NCI-H69 (cell line): ENCODE measurements around the gene AMZ1.

Experiments
- DNase-seq: peaks from one replicate; lab custom pipeline; 2025; lab: John Stamatoyannopoulos, UW

Gene AMZ1

DNA sequence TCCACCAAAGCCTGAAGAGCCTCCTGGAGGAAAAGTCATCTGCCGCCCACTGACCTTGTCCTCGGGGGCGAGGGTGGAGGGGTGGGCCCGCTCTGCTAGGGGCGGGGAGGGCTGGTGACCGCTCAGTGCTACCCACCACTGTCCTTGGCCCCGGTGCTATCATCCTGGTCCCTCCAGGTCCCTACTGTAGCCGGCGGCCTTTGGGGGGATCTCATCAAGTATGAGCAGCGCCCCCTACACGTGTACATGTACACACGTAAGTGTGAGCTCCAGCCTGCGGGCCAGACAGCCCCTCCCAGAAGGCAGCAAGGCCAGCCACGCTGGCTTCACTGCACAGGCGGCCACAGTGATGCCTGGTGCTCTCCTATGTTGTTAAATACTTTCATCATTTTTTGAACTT, 36.7 kb upstream of the AMZ1 start:
- DNase-seq, result peak; percentile 22

DNA sequence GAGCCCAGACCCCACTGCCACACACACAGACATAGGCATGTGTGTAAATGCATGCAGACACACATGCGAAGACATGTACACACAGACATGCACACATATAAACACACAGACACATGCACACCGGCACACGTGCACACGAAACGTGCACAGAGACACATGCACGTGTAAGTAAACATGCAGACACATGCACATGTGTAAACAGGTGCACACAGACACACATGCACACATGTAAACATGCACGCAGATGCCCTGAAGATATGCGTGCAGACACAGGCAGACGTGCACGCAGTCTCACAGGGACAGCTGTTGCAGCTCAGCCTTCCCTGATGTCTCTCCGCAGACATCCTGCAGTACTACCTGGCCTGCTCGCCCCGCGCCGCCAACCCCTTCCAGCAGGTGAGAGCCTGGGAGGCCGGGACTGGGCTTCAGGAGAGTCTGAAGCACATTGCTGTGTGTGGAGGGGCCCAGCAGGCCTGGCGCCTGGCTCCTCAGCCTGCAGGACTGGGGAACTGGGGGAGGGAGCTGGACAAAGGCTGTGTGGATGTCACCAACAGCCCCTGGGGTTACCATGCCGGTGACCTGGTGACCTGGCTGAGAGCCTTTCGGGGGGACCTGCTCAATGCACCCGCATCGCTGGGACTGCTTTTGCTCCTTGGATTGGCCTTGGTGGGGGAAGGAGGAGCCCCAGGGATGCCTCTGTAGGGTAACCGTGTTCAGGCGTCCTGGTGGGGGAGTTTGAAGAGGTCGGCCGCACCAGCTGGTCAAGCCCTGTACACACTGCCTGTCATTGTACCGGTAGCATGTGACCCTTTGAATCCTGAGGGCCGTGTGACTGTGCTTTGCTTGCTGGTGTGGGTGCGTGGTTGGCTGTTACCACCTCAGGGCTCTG, 35.9 kb upstream of the AMZ1 start:
- DNase-seq, result no peak

DNA sequence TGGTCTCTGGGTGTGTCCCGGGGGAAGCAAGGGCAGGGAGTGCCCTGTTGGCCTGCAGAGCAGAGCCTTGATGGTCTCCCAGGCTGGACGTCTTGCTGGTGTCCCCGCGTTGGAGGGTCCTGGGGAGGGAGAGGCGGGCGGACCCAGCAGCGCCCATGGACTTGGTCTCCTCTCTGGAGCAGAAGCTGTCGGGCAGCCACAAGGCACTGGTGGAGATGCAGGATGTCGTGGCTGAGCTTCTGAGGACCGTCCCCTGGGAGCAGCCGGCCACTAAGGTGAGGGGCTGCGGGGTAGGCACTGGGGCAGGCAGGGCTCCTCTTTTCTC, 35.3 kb upstream of the AMZ1 start:
- no peak for DNase-seq

DNA sequence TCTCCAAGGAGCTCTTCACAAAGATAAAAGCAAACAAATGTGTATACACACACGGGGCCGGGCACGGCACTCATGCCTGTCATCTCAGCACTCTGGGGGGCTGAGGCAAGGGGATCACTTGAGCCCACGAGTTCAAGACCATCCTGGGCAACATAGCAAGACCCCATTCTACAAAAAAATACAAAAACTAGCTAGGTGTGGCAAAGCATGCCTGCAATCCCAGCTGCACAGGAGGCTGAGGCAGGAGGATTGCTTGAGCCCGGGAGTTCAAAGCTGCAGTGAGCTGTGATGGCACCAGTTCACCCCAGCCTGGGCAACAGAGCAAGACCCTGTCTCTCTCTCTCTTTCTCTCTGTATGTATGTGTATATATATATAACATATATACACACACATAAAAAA, 33.9 kb upstream of the AMZ1 start:
- peak; percentile 35 for DNase-seq

DNA sequence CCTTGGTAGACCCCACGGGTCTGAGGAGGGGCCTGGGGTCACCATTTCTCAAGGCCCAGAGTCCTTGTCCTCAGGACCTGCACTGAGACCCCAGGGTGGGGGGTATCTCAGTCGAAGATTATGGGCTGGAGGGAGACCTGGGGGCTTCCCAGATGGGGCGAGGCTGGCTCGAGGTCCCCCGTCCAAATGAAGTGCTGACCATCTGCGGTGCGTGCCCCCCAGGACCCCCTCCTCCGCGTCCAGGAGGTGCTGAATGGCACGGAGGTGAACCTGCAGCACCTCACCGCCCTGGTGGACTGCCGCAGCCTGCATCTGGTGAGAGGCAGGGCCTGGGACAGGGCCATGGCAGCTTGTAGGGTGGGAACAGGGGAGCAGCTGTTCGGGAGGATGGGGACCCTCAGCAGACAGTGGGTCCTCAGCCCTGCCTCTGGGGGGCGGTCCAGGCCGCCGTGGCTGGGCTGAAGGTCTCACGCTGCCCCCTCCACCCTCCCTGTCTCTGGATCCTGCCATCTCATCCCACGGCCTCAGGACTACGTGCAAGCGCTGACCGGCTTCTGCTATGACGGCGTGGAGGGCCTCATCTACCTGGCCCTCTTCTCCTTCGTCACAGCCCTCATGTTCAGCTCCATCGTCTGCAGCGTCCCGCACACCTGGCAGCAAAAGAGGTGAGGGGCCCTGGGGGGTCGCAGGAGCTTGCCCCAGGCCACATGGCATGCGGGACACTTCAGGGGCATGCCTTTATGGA, 32.0 kb upstream of the AMZ1 start:
- no peak for DNase-seq

DNA sequence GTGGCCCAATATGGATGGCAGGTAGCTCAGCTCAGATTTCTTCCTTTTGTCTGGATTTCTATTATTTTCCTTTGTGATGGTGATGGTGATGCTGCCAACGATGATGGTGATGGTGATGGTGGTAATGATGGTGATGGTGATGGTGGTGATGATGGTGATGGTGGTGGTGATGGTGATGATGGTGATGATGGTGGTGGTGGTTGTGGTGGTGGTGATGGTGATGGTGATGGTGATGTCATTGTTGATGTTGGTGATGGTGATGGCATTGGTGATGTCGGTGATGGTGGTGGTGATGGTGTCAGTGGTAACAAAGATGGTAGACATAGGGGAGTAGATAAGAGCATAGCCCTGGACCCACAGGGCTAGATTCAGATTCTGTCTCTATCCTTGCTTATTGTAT, 30.8 kb upstream of the AMZ1 start:
- no peak for DNase-seq

DNA sequence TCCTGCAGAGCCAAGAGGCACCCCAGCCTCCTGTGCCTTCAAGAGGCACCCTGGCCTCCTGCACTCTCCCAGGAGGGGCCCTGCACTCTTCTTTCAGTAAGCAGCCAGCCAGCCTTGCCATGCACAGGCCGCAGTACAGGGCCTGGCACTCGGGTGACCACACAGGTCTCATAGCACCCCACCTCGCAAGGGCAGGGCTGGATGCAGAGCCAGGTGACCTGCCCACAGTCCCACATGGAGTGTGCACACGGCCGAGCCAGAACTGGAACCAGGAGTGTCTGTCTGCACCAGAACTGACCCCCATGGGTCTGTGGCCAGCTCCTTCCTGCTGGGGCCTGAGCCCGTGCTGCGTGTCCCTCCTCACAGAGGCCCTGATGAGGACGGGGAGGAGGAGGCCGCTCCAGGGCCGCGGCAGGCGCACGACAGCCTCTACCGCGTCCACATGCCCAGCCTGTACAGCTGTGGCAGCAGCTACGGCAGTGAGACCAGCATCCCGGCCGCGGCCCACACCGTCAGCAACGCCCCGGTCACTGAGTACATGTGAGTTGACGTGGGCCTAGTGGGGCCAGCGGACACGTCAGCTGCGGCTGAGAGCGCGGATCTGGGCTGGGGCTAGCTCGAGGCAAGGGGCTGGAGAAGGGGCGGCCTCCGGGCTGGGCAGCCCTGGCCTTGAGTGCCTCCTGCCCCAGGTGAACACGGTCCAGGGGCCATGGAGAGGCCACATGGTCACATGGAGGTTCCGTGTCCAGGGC, 29.9 kb upstream of the AMZ1 start:
- no peak for DNase-seq

DNA sequence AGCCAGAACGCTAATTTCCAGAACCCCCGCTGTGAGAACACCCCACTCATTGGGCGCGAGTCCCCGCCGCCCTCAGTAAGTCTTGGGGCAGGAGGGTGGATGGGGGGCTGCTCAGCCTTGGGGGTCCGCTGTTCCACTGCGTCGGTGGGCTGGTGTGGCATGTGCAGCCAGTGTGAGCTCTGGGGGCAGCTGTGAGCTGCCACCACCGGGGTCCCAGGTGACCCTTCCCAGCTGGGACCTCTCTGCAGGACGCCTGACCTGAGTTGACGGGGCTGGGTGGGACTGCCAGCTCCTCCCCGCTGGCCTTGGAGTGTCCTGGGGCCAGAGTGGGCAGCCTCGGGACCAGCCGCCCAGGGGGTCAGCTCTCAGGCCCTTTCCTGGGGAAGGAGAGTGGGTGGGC, 29.1 kb upstream of the AMZ1 start:
- DNase-seq, result no peak

DNA sequence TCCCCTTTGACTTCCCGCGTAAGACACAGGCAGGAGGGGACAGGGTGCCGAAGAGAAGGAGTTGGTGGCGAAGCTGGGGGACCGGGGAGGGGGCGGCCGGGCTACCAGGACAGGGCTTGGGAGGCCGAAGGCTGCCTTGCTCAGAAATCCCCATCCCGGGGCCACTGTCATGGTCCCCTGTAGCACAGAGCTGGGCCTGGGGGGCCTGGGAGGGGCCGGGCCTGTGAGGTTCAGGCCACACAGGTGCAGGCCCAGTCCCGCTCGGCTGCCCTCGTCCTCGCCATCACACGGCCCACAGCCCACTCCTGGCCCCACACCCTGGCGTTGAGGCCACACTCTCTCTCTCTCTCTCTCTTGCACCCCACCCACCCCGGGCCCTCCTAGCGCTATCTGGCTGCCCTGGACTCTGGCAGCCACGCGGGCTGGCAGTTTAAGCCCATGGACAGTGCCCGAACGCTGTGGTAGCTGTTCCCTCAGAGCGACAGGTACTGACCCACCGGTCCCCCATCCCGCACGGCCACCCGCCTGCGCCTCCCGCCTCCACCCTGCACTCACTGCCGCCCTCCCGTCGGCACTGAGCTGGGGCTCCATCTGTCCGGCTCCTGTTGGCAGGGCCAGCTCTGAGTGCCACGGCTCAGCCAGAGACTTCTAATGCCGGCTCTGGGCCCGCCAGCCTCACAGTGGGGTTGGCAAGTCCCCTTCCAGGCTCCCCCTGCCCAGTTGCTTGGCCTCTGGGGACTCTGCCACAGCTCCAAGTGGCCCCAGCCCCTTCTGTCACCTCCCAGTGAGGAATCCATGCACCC, 28.2 kb upstream of the AMZ1 start:
- no peak for DNase-seq

DNA sequence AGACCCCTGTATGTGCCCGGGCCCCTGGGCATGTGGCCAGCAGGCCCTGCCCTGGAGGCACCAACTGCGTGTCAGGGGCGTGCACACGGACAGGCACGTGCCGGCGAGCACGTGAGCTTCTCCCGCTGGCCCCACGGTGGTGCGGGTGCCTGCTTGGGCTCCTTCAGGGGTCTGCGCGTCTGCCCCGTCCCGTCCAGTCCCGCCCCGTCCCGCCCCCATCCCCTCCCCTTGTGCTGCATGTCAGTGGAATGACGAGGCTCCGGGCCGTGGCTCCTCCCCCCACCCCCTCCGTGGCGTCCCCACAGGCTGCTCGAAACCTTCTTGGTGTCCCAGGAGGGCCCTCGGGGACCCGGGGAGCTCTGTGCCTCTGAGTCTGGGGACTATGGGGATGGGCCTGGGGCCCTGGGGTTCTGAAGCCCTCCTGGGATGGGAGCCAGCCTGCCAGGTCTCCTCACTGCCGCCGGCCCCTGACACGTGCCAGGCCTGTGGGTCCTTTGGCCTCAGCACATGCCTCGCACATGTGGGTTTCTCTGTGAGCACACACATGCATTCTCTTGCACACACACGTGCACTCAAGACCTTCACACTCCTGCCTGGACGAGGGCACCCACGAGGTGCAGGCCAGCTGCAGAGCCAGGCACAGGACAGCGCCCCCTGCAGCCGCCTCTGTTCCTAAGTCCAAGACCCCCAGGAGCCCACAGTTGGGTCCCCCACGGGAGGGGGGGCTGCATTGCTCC, 27.5 kb upstream of the AMZ1 start:
- no peak for DNase-seq

DNA sequence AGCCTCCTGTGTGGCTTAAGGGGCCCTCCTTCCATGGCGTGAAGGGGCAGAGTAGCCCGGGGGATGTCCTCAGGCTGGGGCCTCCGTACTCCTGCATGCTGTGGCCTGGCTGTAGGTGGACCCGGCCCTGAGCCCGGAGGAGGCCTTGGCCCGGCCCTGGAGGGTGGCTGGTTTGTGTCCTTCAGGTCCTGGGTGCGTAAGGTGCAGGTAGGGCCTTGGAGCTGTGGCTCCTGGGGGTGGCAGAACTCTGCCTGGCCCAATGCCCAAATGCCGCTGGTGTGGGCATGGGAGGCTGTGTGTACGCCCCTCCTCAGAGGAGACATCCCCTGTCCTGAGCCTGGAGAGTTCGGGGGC, 26.9 kb upstream of the AMZ1 start:
- DNase-seq, result no peak

DNA sequence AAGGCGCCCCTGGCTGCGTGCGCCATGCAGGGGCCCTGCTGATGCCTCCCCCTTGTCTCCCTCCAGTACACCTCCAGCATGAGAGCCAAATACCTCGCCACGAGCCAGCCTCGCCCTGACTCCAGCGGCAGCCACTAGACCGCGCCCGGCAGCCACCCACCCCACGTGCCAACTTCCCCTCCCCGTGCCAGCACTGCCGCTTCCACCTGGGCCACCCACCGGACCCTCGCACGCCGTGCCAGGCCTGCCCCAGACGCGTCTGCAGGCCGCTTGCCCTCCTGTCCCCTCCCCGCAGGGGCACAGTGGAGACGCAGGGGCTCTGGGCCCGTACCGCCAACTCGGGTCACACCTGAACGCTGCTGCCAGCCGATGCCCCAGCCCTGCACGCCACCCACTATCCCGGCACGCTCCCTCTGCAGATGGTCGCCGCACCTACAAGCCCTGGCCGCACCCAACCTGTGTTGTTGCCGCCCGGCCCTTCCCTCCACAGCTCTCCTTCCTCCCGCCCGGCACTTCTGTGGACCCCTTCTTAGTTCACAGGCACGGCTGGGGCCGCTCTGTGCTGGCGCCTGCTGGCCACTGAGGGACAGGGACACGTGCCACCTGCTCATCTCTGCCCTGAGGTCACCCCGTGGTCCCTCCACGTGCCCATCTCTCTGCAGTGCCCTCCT, 26.3 kb upstream of the AMZ1 start:
- no peak for DNase-seq

DNA sequence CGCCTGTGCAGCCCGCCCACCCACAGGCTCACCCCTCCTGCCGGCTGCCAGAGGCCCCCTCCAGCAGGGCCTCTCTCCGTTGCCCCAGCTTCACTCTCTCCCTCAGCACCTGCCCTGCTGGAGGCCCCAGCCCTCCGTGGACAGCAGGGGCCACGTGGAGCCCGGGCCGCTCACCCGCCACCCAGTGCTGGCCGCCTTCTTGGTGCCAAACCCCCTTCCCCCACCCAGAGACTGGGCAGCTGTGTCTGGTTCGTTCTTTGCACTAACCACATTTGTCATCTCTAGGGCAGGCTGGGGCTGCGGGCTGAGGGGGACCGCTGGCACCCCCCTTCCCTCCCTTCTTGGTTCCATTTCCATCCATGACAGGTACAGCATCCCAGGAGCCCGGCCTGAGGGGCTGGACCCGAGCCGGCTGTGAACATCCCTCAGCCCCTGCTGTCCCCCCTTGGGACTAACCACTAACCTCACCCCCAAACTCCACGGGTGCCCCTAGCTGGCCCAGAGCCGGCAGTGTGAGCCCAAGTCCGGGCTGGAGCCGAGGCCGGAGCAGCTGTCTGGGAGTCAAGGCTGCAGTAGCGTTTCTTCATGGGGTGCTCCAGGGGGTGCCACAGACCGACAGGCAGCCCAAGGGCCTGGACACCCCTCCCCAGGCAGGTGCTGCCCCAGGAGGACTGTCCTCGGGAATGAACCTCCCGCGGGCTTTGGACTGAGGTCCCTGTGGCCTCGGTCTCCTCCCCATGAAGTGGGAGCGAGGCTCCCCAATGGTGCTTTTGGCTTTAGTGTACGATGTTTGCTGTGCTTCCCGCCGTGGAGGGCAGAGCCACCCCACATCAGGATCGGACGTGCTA, 25.5 kb upstream of the AMZ1 start:
- no peak for DNase-seq

DNA sequence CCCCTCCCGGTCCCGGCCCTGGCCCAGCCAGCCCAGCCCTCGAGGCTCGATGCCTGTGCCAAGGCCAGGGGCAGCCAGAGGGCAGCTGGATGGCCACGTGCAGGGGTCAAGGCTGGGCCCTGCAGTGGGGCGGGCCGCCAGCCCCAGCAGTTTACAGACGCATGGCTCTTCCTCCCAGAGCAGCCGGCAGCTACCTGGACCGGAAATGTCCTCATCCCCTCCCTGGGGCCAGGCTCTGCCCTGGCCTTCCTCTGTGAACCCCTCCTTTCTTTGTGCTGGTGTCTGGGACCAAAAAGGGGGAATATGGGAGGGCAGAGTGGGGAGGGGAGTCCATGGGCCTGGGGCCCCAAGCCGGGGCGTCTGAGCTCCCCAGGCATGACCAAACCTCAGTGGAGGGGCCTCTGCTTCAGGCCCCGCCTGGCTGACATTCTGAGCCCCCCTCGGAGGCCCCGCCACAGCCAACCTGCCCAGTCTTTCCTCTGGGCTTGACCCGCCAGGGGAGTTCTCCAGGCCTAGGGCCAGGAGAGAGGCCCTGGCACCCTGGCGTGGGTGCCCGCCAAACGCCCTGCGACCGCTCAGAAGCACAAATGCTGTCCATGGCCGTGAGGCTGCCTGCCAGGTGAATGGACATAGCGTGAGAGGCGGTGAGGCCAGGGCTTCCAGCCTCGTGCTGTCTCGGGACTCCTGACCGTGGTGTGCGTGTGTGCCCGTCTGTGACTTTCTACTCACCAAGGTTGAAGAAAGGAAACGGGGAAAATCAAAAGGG, 24.7 kb upstream of the AMZ1 start:
- no peak for DNase-seq

DNA sequence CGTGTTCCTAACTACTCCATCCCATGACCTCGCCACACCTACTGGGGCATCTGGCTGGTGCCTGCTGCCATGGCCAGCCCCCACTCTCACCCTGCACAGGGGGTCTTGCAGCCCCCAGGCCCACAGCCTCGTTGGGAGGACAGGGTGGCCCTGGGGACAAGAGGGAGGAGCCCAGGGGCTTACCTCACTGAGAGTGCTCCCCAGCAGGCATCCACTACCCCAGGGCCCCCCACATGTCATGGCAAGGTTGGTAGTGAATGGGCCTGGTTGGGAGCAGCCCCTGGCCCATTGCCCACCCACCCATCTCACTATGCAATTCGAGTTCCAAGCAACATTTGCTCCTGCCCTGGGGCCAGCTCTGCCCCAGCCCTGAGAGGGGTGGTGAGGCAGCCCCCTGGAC, 24.0 kb upstream of the AMZ1 start:
- DNase-seq, result no peak

DNA sequence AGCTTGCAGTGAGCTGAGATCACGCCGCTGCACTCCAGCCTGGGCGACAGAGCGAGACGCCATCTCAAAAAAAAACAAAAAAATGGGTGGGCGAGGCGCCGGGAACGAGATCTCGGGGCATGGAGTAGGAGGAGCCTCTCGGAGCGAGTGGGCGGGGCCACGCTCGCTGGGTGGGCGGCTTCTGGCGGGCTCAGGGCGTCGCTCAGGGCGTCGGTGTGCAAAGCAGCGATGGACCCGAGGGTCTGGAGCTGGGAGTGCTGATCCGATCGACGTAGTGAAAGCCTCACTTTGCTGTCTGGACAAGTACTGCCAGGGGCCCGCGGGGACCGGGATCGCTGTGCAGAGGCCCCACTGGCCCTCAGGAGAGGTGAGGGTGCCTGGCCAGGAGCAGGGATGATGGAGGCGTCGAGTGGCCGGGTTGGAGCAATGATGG, 22.6 kb upstream of the AMZ1 start:
- peak; percentile 61 for DNase-seq

DNA sequence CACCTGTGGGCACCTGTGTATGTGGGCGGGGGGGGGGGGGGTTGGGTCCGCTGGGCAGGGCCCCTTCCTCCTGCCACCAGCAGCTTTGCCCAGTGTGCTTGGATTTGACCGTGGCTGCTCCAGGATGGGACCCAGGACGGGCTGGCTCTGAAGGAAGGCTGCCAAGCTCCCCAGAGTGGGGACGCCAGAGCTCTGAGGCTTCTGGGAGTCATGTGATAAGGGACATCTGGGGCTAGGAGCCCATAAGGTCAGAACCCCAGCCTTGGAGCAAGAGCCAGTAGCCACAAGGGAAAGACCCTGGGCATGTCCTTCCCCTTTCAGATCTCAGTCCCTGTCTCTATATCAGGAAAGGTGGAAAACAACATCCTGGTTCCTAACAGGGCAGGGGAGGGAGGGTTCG, 21.8 kb upstream of the AMZ1 start:
- no peak for DNase-seq

DNA sequence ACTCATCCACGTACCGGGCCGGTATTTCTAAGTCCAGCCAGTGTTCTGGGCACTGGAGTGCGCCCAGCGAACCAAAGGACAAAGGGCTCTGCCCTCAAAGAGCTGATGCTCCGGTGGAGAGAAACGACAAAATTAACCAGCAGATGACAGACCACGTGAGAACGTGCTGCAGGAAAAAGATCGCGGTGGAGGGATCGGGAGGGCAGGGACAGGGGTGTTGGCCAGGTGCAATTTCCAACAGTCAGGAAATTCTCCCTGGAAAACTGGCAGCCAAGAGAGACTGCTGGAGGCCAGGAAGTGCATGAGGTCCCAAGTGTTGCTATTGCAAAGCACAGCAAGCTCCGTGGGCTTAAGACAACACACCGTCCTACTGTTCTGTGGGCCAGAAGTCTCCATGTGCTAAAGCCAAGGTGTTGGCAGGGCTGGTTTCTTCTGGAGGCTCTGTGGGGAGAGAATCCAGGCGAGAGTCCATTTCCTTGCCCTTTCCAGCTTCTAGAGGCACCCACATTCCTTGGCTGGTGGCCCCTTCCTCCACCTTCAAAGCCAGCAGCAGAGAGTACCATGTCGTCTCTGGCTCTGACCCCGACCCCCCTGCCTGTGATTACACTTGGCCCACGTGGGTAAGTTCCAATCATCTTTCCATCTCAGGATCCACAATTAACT, 21.3 kb upstream of the AMZ1 start:
- peak; percentile 47 for DNase-seq

DNA sequence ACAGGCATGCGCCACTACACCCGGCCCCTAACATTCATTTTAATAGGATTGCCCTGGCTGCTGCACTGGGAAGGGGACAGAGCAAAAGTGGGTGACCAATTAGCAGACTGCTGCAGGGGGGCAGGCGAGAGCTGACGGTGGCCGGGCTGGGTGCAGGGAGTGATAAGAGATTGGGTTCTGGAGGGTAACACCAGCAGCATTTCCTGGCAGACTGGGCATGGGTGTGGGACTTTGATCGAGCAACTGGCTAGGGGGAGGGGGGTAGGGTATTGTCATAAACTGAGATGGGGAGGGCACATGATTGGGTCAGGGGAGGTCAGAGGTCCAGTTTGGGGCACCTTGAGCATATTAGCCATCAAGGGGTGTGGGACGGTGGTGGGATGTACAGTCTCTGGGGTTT, 20.2 kb upstream of the AMZ1 start:
- no peak for DNase-seq
